GM21786 (cell line): ENCODE measurements around the gene NME3.

Experiments used
- ATAC-seq: cut with Tn5 transposase; IDR thresholded peaks from one replicate; pipeline ENCODE4 v1.9.1; 2021; ENCODE audit not compliant: unreplicated experiment

The NME3 gene

DNA sequence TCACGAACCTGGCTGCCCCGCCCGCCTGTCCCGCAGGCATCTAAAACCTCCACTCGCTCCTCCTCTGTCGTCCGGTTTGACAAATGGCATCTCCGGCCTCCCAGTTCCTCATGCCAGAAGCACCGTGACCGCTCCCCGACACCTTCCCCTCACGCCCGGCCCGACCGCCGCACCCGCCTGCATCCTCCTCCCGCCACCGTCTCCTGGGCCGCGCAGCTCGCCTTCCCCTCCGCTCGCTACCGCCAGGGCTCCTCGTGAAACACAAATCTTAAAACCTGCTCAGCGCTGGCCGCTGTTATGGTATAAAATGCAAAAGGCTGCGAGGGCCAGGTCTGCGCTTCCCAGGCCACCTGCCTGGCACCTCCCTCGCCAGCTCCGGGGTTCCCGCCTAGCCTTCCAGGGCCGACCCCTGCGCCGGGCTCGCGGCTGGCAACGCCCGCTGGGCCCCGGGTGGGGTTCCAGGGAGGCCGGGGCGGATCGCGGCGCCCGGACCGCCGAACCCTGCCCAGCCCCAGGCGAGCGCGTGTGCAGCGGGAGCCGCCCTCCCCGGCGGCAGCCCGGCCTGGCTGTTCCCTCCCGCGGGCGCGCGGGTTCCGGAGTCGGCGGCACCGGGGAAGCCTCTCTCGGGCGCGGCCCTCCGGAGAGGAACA is 10.5 kb upstream of the NME3 start:
- ATAC-seq = no peak

DNA sequence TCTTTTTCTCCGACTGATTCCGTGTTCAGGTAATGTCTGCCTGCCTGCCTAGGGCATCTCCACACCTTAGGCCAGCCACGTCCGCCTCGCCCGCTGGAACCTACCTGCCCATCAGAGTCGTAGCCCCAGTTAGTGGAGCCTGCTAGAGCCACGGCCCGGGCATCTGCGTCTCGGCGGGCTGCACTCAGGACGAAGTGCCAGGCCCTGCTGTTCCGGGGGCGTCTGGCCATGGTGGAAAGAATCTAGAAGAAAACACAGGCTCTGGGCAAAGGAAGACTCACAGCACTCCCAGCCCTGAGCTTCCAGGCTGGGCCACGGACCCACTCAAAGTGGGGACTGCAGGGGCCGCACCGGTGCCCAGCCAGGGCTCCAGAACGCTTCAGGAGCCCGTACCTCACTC is 9.9 kb upstream of the NME3 start:
- no peak for ATAC-seq

DNA sequence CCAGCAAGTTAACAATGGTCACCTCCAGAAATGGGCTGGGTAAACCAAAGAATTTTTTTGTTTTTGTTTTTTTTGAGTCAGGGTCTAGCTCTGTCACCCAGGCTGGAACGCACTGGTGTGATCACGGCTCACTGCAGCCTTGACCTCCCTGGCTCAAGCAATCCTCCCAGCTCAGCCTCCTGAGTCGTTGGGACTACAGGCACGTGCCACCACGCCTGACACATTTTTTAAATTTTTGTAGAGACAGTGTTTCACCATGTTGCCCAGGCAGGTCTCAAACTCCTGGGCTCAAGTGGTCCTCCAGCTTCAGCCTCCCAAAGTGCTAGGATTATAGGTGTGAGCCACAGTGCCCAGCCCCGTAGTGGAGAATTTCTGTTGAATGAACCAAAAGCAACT is 9.3 kb upstream of the NME3 start:
- no peak for ATAC-seq

DNA sequence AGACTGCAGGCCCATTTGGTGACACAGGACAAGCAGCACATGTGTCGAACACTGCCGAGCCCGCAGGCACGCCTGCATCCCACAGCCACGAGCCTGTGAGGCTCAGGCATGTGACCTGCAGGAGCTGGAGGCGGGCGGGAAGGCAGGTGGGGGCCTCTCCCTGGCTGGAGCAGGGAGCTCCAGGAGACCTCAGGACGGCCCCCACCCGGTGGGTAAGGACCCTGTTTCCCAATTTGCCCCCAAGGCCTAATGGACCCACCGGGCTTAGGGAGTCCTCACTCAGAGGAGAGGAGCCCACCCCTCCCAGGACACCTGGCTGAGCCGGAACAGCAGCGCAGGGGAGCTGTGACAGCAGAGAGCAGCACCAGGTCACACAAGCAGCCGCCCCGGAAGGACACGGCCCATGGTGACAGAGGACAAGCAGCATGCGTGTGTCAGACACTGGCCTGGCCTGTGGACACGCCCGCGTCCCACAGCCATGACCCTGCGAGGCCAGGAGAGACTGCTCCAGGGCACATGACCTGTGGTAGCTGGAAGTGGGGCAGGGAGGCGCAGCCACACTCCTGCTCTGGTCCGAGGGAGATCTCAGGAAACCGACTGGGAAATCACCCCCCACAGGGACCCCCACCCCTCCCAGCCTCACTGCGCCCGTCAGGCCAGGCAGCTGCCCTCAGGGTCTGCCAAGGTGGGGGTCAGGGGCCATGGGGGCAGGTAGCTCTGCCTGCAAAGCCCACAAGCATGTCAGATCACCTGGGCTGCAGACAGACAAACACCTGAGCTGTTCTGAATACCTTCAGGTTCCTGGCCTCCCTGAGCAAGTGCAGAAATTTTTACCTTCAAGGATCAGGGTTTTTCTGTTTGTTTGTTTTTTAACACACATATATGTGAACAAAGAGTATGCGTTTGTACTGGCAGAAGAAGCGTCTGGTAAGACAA is 8.7 kb upstream of the NME3 start:
- ATAC-seq = no peak

DNA sequence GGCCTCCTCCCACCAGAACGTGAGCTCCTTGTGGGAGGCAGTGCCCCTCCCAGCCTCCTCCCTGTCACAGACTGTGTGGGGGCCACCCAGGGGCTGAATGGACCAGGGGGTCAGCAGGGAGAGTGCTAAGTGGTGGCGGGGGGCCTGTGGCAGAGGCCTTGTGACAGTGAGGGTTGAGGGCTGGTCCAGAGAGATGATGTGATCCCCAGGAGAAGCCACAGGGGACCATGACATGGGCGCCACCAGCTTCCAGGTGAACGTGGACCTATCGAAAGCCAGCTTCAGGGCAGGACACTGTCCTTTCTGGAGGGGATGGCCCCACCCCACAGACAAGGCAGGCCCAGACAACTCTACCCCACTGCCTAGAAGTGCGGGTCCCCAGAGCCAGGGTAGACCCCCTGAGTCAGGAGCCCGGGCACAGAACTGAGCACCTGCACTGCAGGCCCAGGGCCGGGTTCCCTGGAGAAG is 7.9 kb upstream of the NME3 start:
- no peak for ATAC-seq

DNA sequence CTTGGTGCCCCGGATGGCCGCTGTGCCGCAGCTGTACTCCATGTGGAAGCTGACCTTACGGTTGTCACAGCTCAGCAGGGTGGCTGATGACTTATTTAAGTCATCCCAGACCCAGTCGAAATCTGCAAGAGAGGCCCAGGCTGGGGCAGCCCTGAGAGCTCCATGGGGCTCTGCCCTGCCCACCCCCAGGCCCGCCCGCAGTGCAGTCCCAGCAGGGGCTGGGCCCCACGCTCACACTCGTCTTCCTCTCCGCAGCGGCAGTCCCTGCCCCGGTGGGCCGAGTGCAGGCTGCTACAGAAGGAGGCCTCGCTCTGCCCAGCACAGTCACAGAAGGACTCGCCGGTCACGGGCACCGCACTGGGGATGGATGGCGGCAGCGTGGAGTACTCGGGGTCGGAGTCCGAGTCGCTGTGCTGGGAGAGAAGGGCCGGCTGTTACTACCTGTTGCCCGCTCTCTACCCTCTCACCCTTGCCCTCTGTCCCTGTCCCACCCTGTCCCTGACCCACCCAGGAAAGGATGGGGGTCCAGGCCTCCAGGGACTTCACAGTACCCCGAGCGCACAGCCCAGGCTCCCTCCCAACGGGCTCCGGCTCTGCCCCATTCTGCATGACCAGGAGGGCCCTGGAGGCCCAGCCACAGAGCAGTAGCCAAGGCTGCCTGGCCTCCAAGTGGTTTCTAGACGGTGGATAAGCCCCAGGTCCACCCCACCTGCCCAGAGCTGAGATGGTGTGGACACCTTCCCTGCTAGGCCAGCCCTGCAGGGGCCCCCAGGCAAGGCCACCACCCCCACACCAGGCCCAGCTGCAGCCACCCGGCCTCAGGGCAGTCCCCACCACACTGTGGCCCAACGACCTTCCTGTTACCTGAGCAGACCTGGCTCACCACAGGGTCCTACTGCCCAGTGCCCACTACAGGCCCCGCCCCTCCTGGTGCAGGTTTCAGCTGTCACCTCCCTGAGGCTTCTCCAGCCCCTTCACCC is 7.1 kb upstream of the NME3 start:
- no peak for ATAC-seq

DNA sequence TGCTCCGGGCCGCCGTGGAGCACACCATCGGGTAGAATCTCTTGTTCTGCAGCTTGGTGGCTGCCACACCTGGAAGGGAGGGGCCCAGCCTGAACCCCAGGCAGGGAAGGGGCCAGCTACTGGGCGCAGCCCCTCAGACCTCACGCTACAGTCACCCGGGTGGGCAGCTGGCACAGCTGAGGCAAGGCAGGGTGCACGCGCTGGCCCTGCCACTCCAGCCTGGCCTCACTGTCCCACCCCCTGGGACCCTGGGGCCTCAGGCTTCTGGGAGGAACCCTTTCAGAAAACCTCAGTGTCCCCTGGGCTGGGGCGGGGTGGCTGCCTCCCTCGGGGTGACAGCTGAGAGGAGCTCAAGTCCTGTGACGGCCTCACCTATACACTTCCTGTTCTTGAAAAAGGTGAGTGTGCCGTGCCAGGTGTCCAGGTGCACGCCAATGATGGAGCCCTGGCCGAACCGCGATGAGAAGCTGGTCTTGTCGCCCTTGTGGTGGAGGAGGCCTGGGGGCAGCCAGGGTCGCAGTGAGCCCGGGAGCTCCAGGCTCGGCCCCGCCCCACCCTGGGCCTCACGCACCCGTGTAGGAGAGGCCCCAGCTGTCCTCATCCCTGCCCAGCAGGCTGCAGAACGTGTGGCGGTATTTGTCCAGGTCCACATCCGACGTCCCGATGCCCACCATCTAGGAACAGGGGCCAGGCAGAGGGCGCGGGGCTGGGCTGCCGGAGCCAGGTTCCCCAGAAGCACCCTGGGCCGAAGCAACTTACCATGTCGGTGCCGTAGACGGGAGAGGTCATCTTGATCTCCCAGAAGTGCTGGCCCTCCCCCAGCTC is 6.2 kb upstream of the NME3 start:
- ATAC-seq = no peak

DNA sequence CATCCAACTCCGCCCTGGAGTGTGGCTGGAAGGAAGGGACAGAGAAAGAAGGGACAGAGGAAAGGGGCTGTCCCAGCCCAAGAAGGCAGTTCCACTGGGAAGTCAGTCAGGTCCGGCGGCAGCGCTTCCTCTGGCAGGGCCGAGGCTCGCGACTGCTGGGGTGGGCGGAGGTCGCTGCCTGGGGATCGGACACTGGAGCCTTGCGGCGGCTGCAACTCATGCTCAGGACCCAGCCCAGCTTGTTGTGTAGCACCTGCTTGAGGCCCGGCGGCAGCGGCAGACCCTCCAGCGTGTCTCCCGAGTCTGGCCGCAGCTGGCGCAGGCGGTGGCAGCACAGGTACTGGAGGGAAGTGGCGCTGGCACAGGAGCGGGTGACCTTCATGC is 5.6 kb upstream of the NME3 start:
- no peak for ATAC-seq

DNA sequence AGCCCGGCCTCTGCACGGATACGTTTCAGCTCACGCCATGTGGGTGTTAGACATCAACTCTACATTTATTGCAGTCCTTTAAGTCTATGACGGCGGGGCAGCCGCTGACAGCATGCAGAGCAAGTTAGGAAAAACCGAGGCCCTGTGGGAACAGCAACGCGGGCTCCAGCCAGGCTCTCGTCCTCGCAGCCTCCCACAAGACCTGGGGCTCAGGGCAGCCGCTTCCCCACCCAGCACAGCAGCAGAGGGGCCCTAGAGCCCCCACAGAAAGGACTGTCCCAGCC is 5.3 kb upstream of the NME3 start:
- ATAC-seq = no peak

DNA sequence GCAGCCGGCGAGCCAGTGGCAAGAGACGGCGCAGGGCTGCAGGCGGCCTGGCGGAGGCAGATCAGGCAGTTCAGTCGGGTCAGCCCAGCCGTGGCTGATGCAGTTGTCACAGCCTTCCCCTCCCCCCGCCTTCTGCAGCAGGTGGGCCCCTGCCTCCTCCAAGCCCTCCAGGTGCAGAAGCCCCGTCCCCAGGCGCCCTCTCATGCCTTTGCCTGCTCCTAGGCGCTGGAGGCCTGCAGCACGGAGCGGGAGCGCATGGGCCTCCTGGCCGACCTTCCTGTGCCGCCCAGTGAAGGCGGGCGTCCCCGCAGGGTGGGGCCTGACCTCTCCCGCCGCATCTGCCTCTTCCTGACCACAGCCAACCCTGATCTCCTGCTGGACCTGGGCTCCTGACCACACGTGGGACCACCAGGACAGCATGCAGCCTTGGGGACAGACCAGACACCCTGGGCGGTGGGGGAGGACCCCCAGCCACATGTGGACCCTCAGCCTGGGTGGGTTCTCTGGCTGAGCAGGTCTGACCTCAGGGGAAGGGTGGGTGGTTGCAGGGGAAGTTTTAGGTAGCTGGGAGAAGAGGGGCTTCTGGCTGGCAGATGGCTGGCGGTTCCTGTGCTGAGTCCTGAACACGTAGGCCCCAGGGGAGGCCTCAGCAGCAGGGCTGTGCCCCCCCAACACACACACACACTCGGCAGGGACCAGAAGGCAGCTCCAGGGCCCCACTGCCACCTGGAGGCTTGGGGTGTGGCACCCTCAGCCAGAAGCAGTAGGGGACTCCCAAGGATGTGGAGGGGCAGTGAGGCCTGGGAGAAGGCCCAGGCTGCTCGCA is 4.7 kb upstream of the NME3 start:
- ATAC-seq = no peak

DNA sequence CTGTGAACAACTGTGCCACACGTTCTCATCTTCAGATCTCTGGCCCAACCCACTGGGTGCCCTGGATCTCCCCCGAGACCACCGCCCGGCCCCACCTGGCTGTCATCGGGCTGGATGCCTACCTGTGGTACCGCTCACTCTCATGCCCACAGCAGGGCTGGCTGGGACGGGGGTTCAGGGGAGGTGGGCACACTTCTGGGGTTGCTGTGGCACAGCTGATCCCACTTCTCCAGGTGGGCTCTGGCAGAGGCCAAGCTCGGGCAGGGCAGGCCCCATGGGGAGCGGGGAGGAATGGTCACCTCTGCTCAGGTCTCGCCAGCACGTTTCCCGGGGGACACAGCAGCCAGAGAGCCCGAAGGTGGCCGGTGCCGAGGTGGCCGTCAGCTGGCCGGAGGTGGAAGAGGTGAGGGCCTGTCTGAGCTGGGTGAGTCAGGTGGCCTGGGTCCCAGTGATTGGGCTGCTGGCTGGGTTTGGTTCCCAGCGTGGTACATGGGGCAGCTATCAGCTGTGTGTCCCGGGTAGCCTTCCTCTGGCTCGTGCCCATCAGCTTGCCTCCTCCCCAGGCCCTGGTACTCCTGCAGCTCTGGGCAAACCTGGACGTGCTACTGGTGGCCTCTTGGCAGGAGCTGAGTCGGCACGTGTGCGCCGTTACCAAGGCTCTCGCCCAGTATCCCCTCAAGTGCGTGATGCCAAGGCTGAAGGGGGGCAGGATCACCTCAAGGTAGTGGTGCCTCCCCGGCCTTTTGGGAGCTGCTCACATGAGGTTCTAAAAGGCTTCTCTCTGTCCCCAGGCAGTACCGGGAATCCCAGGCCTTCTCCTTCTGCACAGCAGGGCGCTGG is 3.9 kb upstream of the NME3 start:
- ATAC-seq = no peak

DNA sequence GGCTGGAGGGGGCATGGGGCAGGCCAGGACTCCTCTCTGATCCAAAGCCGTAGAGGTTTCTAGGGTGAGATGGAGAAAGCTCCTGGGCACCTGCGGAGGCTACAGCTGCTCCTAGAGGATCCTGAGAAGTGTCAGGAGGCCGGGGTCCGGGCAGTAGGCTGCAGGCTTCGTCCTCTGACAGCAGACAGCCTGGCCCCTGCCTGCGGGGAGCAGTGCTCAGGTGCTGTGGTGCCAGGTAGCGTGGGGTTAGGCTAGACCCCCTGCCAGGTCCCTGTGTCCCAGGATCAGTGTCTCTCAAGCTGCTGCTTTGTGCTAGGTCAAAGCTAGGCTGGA is 3.1 kb upstream of the NME3 start:
- ATAC-seq = no peak

DNA sequence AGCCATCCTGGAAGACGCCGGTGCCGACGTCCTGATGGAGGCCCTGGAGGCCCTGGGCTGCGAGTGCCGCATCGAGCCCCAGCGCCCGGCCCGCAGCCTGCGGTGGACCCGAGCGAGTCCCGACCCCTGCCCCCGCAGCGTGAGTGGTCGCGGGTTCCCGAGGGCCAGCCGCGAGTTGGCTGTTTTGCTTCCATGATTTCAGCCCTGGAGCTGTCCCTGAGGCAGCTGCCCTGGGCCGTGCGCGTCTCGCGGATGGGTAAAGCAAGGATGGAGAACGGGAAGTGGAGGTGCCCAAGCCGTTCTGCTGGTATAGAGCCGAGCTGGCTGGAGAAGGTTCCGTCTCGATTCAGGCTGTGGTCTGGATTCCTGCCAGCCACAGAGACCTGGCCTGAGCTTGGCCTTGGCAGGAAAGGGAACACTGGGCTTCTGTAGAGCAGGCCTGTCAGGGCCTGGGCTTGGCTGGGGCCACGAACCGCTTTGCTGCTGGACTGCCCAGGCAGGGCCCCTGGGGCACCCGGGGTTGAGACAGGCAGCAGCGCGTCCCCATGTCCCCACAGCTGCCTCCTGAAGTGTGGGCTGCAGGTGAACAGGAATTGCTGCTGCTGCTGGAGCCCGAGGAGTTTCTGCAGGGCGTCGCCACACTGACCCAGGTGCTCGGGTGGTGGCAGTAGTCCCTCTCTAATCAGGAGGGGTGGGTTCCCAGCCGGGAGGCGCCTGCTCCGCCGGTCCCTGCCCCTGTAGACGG is 2.5 kb upstream of the NME3 start:
- ATAC-seq = no peak

DNA sequence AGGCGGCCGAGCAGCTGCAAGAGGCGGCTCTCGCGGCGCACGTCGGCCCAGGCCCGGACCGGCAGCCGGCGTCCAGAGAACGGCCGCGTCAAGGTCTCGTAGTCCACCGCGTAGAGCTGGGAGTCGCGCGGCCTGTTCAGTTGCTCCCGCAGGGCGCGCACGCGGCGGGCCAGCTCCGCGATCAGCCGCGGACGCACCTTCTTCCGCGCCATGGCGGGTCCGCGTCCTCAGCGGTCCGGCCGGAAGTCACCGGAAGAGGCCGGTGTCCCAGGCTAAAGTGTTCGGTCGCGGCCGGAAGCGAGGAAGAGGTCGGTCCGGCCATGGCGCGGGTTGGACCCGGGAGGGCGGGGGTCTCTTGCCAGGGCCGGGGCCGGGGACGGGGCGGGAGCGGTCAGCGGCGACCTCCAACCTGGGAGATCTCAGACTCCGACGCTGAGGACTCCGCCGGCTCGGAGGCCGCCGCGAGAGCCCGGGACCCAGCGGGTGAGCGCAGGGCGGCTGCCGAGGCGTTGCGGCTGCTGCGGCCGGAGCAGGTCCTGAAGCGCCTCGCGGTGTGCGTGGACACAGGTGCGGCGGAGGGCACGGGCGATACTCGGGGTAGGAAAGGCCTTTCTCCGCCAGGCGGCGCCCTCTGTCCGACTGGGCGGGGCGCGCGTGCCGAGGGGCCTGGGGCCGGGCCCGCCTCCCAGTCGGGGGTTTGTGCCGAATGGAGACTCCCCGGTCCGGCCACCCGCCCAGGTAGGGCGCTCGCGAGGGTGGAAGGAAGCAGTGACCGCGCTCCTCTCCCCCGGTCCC is 1.8 kb upstream of the NME3 start, which contains the start of gene MRPS34:
Gene MRPS34 (minus strand): TSS at position 227 of the 795 bp plus-strand sequence. CDS start 15 bp downstream, at position 212.
- peak; percentile 39 for ATAC-seq

DNA sequence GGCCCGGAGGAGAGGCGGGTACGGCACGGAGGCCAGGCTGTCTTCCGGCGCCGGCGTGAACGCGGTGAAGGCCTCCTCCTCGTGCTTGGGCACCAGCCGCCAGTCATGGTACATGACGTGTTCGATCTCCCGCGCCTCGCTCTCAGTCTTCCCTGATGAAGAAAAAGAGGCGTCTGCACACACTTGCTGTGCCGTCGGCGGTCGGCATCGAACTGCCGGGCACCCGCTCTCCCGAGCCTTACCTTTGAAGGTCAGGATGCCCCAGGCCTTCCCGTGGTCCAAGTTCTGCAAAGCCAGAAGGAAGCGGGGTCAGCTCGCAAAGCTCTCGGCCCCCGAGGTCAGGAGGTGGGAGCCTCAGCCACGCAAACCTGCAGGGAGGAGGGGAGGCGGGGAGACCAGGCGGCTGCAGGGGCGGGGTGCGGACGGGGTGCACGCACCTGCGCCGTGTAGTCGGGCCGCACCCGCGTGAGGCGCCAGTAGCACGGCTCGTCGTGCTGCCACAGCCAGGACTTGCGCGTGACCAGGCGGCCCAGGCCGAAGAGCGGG is 1.1 kb upstream of the NME3 start, which contains the start of gene EME2:
Gene EME2 (plus strand): TSS at position 449 of the 546 bp plus-strand sequence. CDS start 418 bp downstream, outside the sequence.
- ATAC-seq = peak; percentile 5

DNA sequence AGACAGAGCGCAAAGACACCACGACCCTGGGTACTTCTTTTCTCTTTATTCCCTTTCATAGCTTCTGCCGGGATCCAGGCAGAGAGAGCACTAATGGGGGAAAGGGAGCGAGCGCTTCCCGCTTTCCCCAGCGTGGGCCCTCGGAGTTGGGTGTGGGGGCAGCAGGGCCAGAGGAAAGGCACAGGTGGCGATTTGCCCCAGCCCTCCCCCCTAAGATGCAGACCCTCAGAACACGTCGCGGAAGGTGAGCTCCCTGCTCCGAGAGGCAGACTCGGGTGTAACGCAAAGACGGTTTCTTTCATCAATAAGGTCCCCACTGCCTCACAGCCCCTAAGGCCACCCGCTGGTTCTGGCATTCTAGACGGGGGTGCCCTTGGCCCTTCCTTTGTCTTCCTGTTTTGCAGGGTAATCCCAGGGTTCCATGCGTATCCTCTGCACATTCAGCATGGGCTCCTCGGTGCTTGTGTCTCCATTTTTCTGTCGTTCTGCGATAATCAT is 570 bp upstream of the NME3 start:
- ATAC-seq = no peak
